Melanocyte of skin (primary cell): Measurements from ENCODE around the gene C20orf202. TPM values are rescaled to one million over a fixed set of nuclear protein-coding genes. Genes with fewer than 3 reads are reported as not detected.

Experiments
- total RNA-seq, 2 donors: library from RNA; depleted of rRNA; stranded (reverse); fragments of >200 nt; gene quantifications; 2 replicates each; pipeline ENCODE4 v1.2.3, GENCODE V29; 2012

C20orf202 gene
- under 1 TPM in 1 of 2 donors, not detected in 1; under 0.01 TPM for total RNA-seq

GRCh38 chr20:1202762-1203504 is at the start of gene C20orf202:
Gene C20orf202 (plus strand): TSS chr20:1203454. CDS start chr20:1203586, 132 bp downstream.

GRCh38 chr20:1184638-1185315 is 18.5 kb upstream of the C20orf202 start, which contains the start of gene TMEM74B:
Gene TMEM74B (minus strand): TSS chr20:1184981. CDS start chr20:1183801, 1,180 bp downstream.

GRCh38 chr20:1225783-1226654 is 22.8 kb downstream of the C20orf202 start, which contains the start of gene RAD21L1:
Gene RAD21L1 (plus strand): TSS chr20:1226044. CDS start chr20:1228454, 2,410 bp downstream.

Other genes with a start within 250 kb of the C20orf202 start
- gene RSPO4, start 201.1 kb upstream of the C20orf202 start, total RNA-seq = not detected
- 10 to 100 TPM; 46.0 to 95.7 TPM for gene PSMF1, start 84.9 kb upstream of the C20orf202 start, total RNA-seq
- not detected for gene TMEM74B, start 18.5 kb upstream of the C20orf202 start, total RNA-seq
- gene RAD21L1, start 22.6 kb downstream of the C20orf202 start, total RNA-seq = not detected
- gene SNPH, start 62.8 kb downstream of the C20orf202 start, total RNA-seq = 10 to 100 TPM in 1 of 2 donors, 1 to 10 TPM in 1; 7.0 to 12.4 TPM
- gene SDCBP2, start 125.7 kb downstream of the C20orf202 start, total RNA-seq = 1 to 10 TPM in 1 of 2 donors, under 1 TPM in 1; 0.69 to 1.7 TPM
- 100 to 1,000 TPM in 1 of 2 donors, 10 to 100 TPM in 1; 87.8 to 206 TPM for gene FKBP1A, start 189.6 kb downstream of the C20orf202 start, total RNA-seq